IMR-90 (cell line): Measurements from ENCODE around the gene C1QTNF8. TPM values are rescaled to one million over a fixed set of nuclear protein-coding genes. Genes with fewer than 3 reads are reported as not detected.

Experiments
- ATAC-seq: fragments of 200-7000 bp; cut with Tn5 transposase; 2 replicates; pipeline ENCODE4 v1.9.1; 2020; ENCODE audit warnings: low read depth, mild to moderate bottlenecking, moderate library complexity
- BruUV-seq: library from RNA; stranded (reverse); fragments of 400-500 nt; replicated peaks from 2 replicates; lab custom pipeline; 2021; lab: Mats Ljungman, UMichigan
- CTCF ChIA-PET: fragments of 300-600 bp; formaldehyde crosslinking; extraction: SDS; loops from one replicate; lab custom pipeline; 2021; ENCODE audit warnings: antibody characterized with exemption; lab: Yijun Ruan, JAX
- POLR2A ChIA-PET: fragments of 300-600 bp; sonication (Branson Sonifier 250); formaldehyde crosslinking; loops from one replicate; lab custom pipeline; 2022; ENCODE audit warnings: antibody characterized with exemption; ENCODE audit not compliant: unreplicated experiment; lab: Charles Lee
- DNase-seq: peaks from one replicate; pipeline ENCODE4 v3.0.0; 2013
- H2AFZ ChIP-seq: replicated peaks from 2 replicates; pipeline ENCODE3; 2013; ENCODE audit warnings: low read length, mild to moderate bottlenecking; ENCODE audit not compliant: poor library complexity
- H2AK5ac ChIP-seq: 2 replicates; pipeline ENCODE4 v1.6.1; 2013; ENCODE audit warnings: low read depth, low read length, inconsistent platforms
- H2AK9ac ChIP-seq: replicated peaks from 2 replicates; pipeline ENCODE3; 2013; ENCODE audit warnings: mild to moderate bottlenecking, low read depth, low read length, moderate library complexity; ENCODE audit not compliant: poor library complexity
- H2BK120ac ChIP-seq: 2 replicates; pipeline ENCODE4 v1.6.1; 2013; ENCODE audit warnings: low read depth, low read length, inconsistent platforms
- H2BK15ac ChIP-seq: 3 replicates; pipeline ENCODE4 v1.6.1; 2013; ENCODE audit warnings: low read depth, low read length, inconsistent platforms
- H2BK20ac ChIP-seq: 2 replicates; pipeline ENCODE4 v1.6.1; 2013; ENCODE audit warnings: low read depth, mild to moderate bottlenecking, inconsistent platforms, low read length, moderate library complexity
- H2BK5ac ChIP-seq: 2 replicates; pipeline ENCODE4 v1.6.1; 2013; ENCODE audit warnings: mild to moderate bottlenecking, low read depth, low read length, inconsistent platforms; ENCODE audit not compliant: poor library complexity, severe bottlenecking
- H3K14ac ChIP-seq: replicated peaks from 2 replicates; pipeline ENCODE4 v1.6.1; 2013; ENCODE audit warnings: low read depth, low read length, inconsistent platforms
- H3K18ac ChIP-seq: 2 replicates; pipeline ENCODE4 v1.6.1; 2013; ENCODE audit warnings: low read depth, low read length, control low read depth
- H3K23ac ChIP-seq: 2 replicates; pipeline ENCODE4 v1.6.1; 2013; ENCODE audit warnings: low read depth, low read length, inconsistent platforms
- H3K27ac ChIP-seq: 2 replicates; pipeline ENCODE4 v1.5.1; 2013; ENCODE audit warnings: mild to moderate bottlenecking, control low read depth, low read length; ENCODE audit not compliant: insufficient read depth
- H3K27me3 ChIP-seq: 2 replicates; pipeline ENCODE4 v1.6.1; 2013; ENCODE audit warnings: low read length; ENCODE audit not compliant: control insufficient read depth, insufficient read depth
- H3K36me3 ChIP-seq: 2 replicates; pipeline ENCODE4 v1.6.1; 2013; ENCODE audit warnings: low read length, mixed read lengths; ENCODE audit not compliant: control insufficient read depth, insufficient read depth
- H3K4ac ChIP-seq: 2 replicates; pipeline ENCODE4 v1.6.1; 2013; ENCODE audit warnings: low read depth, low read length, inconsistent platforms
- H3K4me1 ChIP-seq: 2 replicates; pipeline ENCODE4 v1.6.1; 2013; ENCODE audit warnings: low read length, mixed read lengths; ENCODE audit not compliant: control insufficient read depth, insufficient read depth
- H3K4me2 ChIP-seq: 2 replicates; pipeline ENCODE4 v1.6.1; 2013; ENCODE audit warnings: low read depth, mild to moderate bottlenecking, control low read depth, low read length, moderate library complexity
- H3K4me3 ChIP-seq: 2 replicates; pipeline ENCODE4 v1.5.1; 2013; ENCODE audit warnings: low read depth, mild to moderate bottlenecking, control low read depth, low read length, moderate library complexity; ENCODE audit not compliant: insufficient read depth
- H3K56ac ChIP-seq: 2 replicates; pipeline ENCODE4 v1.6.1; 2013; ENCODE audit warnings: low read length, inconsistent platforms; ENCODE audit not compliant: insufficient read depth; ENCODE audit errors: extremely low read depth
- H3K79me1 ChIP-seq, 2 experiments: 2 replicates each; pipeline ENCODE4 v1.6.1; 2013; ENCODE audit warnings: low read length in 2 of 2, inconsistent platforms in 1 of 2, low read depth in 1 of 2
- H3K9ac ChIP-seq: 2 replicates; pipeline ENCODE4 v1.6.1; 2013; ENCODE audit warnings: low read depth, low read length, control low read depth
- H3K9me1 ChIP-seq: 2 replicates; pipeline ENCODE4 v1.6.1; 2013; ENCODE audit warnings: low read length, inconsistent platforms; ENCODE audit not compliant: insufficient read depth
- H3K9me3 ChIP-seq: 2 replicates; pipeline ENCODE4 v1.6.1; 2013; ENCODE audit warnings: low read length; ENCODE audit not compliant: control insufficient read depth, insufficient read depth
- H4K20me1 ChIP-seq: 2 replicates; pipeline ENCODE4 v1.6.1; 2013; ENCODE audit warnings: low read length, inconsistent platforms; ENCODE audit not compliant: insufficient read depth
- H4K5ac ChIP-seq: 2 replicates; pipeline ENCODE4 v1.6.1; 2013; ENCODE audit warnings: mild to moderate bottlenecking, low read depth, low read length, control low read depth
- H4K8ac ChIP-seq, 2 experiments: 2 replicates each; pipeline ENCODE4 v1.6.1; 2013; ENCODE audit warnings: low read depth in 2 of 2, low read length in 2 of 2, control low read depth in 1 of 2, inconsistent platforms in 1 of 2
- H4K91ac ChIP-seq: 2 replicates; pipeline ENCODE4 v1.6.1; 2013; ENCODE audit warnings: low read depth, low read length, inconsistent platforms; ENCODE audit not compliant: insufficient read depth
- BHLHE40 ChIP-seq: fragments of 150-350 bp; IDR thresholded peaks from 2 replicates; pipeline ENCODE4 v1.6.1; 2016; ENCODE audit warnings: mild to moderate bottlenecking, low read depth, low read length
- CEBPB ChIP-seq: IDR thresholded peaks from 2 replicates; pipeline ENCODE4 v1.6.1; 2012; ENCODE audit warnings: low read depth, low read length, improper control_type of control experiment
- CHD1 ChIP-seq: IDR thresholded peaks from 2 replicates; pipeline ENCODE4 v1.6.1; 2012; ENCODE audit warnings: low read depth, low read length, improper control_type of control experiment
- CTCF ChIP-seq: conservative IDR thresholded peaks from 2 replicates; pipeline ENCODE4 v1.5.1; 2012; ENCODE audit warnings: mild to moderate bottlenecking, low read depth, low read length, improper control_type of control experiment
- ELK1 ChIP-seq: fragments of 150-350 bp; IDR thresholded peaks from 2 replicates; pipeline ENCODE4 v1.6.1; 2016; ENCODE audit warnings: low read depth, mild to moderate bottlenecking, low read length, moderate library complexity, borderline replicate concordance
- FOS ChIP-seq: fragments of 150-350 bp; IDR thresholded peaks from 2 replicates; pipeline ENCODE4 v1.6.1; 2016; ENCODE audit warnings: low read depth, low read length
- MAFK ChIP-seq: IDR thresholded peaks from 2 replicates; pipeline ENCODE4 v1.6.1; 2012; ENCODE audit warnings: low read depth, low read length, improper control_type of control experiment
- MAZ ChIP-seq: IDR thresholded peaks from 2 replicates; pipeline ENCODE4 v1.6.1; 2012; ENCODE audit warnings: low read depth, mild to moderate bottlenecking, low read length, improper control_type of control experiment, moderate library complexity, borderline replicate concordance
- MXI1 ChIP-seq: IDR thresholded peaks from 2 replicates; pipeline ENCODE4 v1.6.1; 2012; ENCODE audit warnings: low read depth, mild to moderate bottlenecking, low read length, moderate library complexity, borderline replicate concordance
- NFE2L2 ChIP-seq: fragments of 150-350 bp; IDR thresholded peaks from 2 replicates; pipeline ENCODE4 v1.6.1; 2016; ENCODE audit warnings: low read depth, mild to moderate bottlenecking, low read length
- POLR2A ChIP-seq: IDR thresholded peaks from 2 replicates; pipeline ENCODE4 v1.6.1; 2012; ENCODE audit warnings: mild to moderate bottlenecking, low read depth, low read length
- RAD21 ChIP-seq: IDR thresholded peaks from 2 replicates; pipeline ENCODE4 v1.6.1; 2012; ENCODE audit warnings: low read length, improper control_type of control experiment
- RCOR1 ChIP-seq: IDR thresholded peaks from 2 replicates; pipeline ENCODE4 v1.6.1; 2012; ENCODE audit warnings: mild to moderate bottlenecking, low read length, improper control_type of control experiment; ENCODE audit not compliant: insufficient replicate concordance
- RFX5 ChIP-seq: IDR thresholded peaks from 2 replicates; pipeline ENCODE4 v1.8.0; 2012; ENCODE audit warnings: low read depth, mild to moderate bottlenecking, low read length, moderate library complexity
- SMC3 ChIP-seq: fragments of 150-350 bp; IDR thresholded peaks from 2 replicates; pipeline ENCODE4 v1.6.1; 2016; ENCODE audit warnings: low read depth, mild to moderate bottlenecking, antibody characterized with exemption, low read length, moderate library complexity
- USF2 ChIP-seq: fragments of 150-350 bp; IDR thresholded peaks from 2 replicates; pipeline ENCODE4 v1.6.1; 2017; ENCODE audit warnings: mild to moderate bottlenecking, antibody characterized with exemption, low read length, low read depth
- WGBS, 2 experiments: methylation state at CpG; one replicate each; pipeline versions ENCODE4 v1.1.5 to v1.1.7; 2013; ENCODE audit warnings: missing lambda C conversion rate in 2 of 2; ENCODE audit not compliant: insufficient read length in 1 of 2; ENCODE audit errors: extremely low coverage in 2 of 2; 5-methylcytosine and 5-hydroxymethylcytosine counted together
- dilution Hi-C: fragments of 300-500 bp; cut with HindIII; formaldehyde crosslinking; loops from one replicate; pipeline ENCODE4 v1.14.3; 2018; ENCODE audit warnings: low sequenced_read_pairs; ENCODE audit not compliant: unreplicated experiment
- in situ Hi-C: fragments of 300-500 bp; cut with MboI; formaldehyde crosslinking; loops from 3 replicates; pipeline ENCODE4 v1.14.3; 2019; ENCODE audit warnings: low sequenced_read_pairs, inconsistent platforms, mixed read lengths
- intact Hi-C: fragments of 100-400 bp; cut with micrococcal nuclease; formaldehyde crosslinking; loops from 2 replicates; pipeline ENCODE4 v1.10.0; 2022
- polyA plus RNA-seq, 3 experiments: library from polyadenylated mRNA; depleted of rRNA; stranded (reverse); fragments of >200 nt; gene quantifications; 2 replicates each; pipeline ENCODE4 v1.2.3, GENCODE V29; 2012; ENCODE audit warnings: low replicate concordance in 1 of 3
- total RNA-seq: library from RNA; depleted of rRNA; stranded (reverse); fragments of >200 nt; gene quantifications from 2 replicates; pipeline ENCODE4 v1.2.3, GENCODE V29; 2012

The C1QTNF8 gene
- total and polyA plus RNA-seq, 2 of the 4 experiments (the other 2 are of a cell fraction), result not detected

GRCh38 chr16:1116693-1117077 lies 20.6 kb upstream of the C1QTNF8 start:
- no peaks in the 10 kb centered on the region for H3K36me3 ChIP-seq
- no CpG with 5 or more reads among the region's 16 CpGs for WGBS, 2 experiments
- peaks cover 32% of the 10 kb centered on the region for H3K27me3 ChIP-seq

More at GRCh38 chr16:1116693-1117077, 20.6 kb upstream of the C1QTNF8 start:
- Histone ChIP-seq H3K4me2 (no peak overlapping the region), H3K4me1 (no peaks in the 10 kb centered on the region), H3K9me1 (no peaks in the 10 kb centered on the region), H3K9ac (no peak overlapping the region), H2AK9ac (no peak overlapping the region), H3K14ac (no peak overlapping the region), H3K56ac (no peak overlapping the region), H2AFZ (no peak overlapping the region), H2BK120ac (no peak overlapping the region), H2AK5ac (no peak overlapping the region), H2BK5ac (no peak overlapping the region), H4K91ac (no peak overlapping the region), H3K79me1 (no peaks in the 10 kb centered on the region), H4K8ac (no peak overlapping the region), H3K9me3 (no peaks in the 10 kb centered on the region), H4K20me1 (no peaks in the 10 kb centered on the region), H3K4me3 (no peak overlapping the region), H3K18ac (no peak overlapping the region), H2BK15ac (no peak overlapping the region), H4K5ac (no peak overlapping the region), H3K23ac (no peak overlapping the region), H3K4ac (no peak overlapping the region), H3K27ac (no peak overlapping the region), H2BK20ac (no peak overlapping the region)
- TF ChIP-seq RAD21 (no peak), BHLHE40 (no peak), ELK1 (no peak), MAZ (no peak), MXI1 (no peak), CTCF (no peak), SMC3 (no peak), CHD1 (no peak), NFE2L2 (no peak), CEBPB (no peak), RCOR1 (no peak), POLR2A (no peak), RFX5 (no peak), FOS (no peak), MAFK (no peak), USF2 (no peak)
- DNase-seq (no peak), ATAC-seq (no peak)
- in situ Hi-C loops, result no loop called here
- BruUV-seq, result no TSS peak
- intact Hi-C loops, result no loop called here
- ChIA-PET CTCF (no interaction called here), POLR2A (no interaction called here)
- dilution Hi-C loops, result no loop called here
